ENCODE measurements around the gene TNIK.
A peak's percentile ranks its signal among the peaks of the same experiment; 100 is the strongest.

TNIK gene

DNA sequence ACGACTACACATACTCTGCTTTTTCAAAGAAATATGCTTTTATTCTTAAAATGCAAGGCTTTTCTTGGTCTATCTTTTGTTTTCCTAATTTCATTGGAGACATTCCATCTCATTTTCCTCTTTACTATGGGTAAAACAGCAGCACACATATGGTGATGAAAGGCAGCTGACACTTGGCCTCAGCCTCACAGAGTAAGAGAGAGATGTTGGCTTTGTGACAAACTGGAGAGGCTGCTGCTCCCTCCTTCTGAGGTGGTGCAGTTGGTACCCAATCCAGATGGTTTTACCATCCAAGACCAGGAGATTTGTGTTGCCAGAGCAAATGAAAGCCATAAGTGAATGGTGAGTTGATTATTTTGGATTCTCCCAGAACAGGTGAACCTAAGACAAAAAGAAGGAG, 420.5 kb downstream of the TNIK start:
- Histone ChIP-seq H3K9me3 (ENCODE audit: control insufficient read depth, insufficient read depth, low read length) (no peaks in the 10 kb centered on the region), H3K9ac (ENCODE audit: low read depth, low read length) (no peak overlapping the region), H3K36me3 (ENCODE audit: insufficient read depth, low read length) (no peaks in the 10 kb centered on the region), H3K4me1 (ENCODE audit: insufficient read depth, low read length) (0 out of 2 replicates have a peak, but pooled peaks cover 6% of the 10 kb centered on the region)

- 0 out of 2 replicates have a peak, but pooled peaks cover 6% of the 10 kb centered on the region for H3K4me1 ChIP-seq (ENCODE audit: insufficient read depth, low read length)
- no peaks in the 10 kb centered on the region for H3K36me3 ChIP-seq (ENCODE audit: insufficient read depth, low read length)
- H3K9ac ChIP-seq (ENCODE audit: low read depth, low read length), result no peak overlapping the region
- no peaks in the 10 kb centered on the region for H3K9me3 ChIP-seq (ENCODE audit: control insufficient read depth, insufficient read depth, low read length)
Measured at GRCh38 chr3:171038342-171038741, 421.9 kb downstream of the TNIK start.

DNA sequence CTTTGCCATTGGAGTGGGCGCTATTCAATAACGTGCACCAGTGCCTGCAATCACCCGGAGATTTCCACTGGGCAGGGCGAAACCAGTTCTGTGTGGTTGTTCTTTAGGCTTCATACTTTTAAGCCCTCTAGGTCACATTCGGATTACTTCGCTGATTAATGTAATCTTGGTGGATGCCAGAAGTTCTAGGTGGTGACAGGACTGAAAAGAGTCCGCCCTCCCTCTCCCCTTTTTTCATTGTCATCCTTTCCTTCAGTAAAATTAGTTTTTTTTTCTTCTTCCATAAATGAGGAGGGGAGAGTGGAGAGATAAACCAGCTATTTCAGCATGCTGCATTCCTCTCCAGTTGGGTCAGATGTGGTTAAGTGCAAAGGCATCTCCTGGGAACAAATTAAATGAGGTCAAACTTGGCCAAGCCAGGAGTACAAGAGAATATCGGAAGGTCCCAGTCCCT, 431.4 kb downstream of the TNIK start:
- no peaks in the 10 kb centered on the region for H3K4me1 ChIP-seq (ENCODE audit: insufficient read depth, low read length)
- no peaks in the 10 kb centered on the region for H3K9me3 ChIP-seq (ENCODE audit: control insufficient read depth, insufficient read depth, low read length)
- H3K36me3 ChIP-seq (ENCODE audit: insufficient read depth, low read length), result no peaks in the 10 kb centered on the region
- H3K9ac ChIP-seq (ENCODE audit: low read depth, low read length), result peak overlapping the region; percentile 48; the same call in 1 of the 2 replicates

GRCh38 chr3:171028025-171028778, 432.0 kb downstream of the TNIK start:
- H3K36me3 ChIP-seq (ENCODE audit: insufficient read depth, low read length), result no peaks in the 10 kb centered on the region
- peak overlapping the region; percentile 48; the same call in 1 of the 2 replicates for H3K9ac ChIP-seq (ENCODE audit: low read depth, low read length)
- H3K4me1 ChIP-seq (ENCODE audit: insufficient read depth, low read length), result no peaks in the 10 kb centered on the region

DNA sequence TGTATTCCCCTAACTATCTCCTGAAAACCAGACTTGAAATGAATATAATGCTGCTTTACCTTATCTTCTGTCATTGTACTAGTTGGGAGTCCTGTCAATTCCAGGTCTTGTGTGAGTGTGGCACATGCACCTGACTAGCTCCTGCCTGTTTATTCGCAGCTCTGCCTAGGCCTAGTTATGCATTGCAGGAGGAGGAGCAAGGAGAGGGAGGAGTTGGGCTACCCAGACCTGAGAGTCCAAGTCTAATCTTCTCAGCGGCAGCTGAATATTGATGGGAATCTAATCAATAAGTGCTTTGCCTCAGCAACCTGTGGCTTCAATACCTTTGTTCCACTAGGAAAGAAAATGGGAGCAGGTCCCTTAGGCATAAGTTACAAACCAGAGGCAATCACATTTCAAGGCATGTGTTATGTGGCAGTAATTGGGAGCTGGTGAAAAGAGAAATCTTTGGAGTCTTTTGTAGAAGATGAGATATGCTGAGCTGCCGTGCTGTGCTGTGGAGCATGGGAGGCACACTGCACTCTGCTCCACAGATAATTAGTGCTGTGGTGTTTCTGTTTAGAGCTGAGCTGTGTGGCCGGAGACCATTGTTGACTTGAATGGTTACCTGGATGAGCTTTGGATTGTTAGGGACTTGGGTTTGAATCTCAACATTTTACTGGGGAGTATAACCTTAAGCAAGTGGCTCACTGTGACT, 433.5 kb downstream of the TNIK start, which contains the start of gene SLC2A2:
Gene SLC2A2 (minus strand): TSS at position 124 of the 697 bp plus-strand sequence. CDS start 50 bp downstream, at position 74.
- no peaks in the 10 kb centered on the region for H3K36me3 ChIP-seq (ENCODE audit: insufficient read depth, low read length)
- no peaks in the 10 kb centered on the region for H3K9me3 ChIP-seq (ENCODE audit: control insufficient read depth, insufficient read depth, low read length)
- no peak within 1 kb of the TSS for H3K9ac ChIP-seq (ENCODE audit: low read depth, low read length)
- no peaks in the 10 kb centered on the region for H3K4me1 ChIP-seq (ENCODE audit: insufficient read depth, low read length)

More at GRCh38 chr3:171028025-171028778, 432.0 kb downstream of the TNIK start:
- no peaks in the 10 kb centered on the region for H3K9me3 ChIP-seq (ENCODE audit: control insufficient read depth, insufficient read depth, low read length)

- no peak overlapping the region for H3K9ac ChIP-seq (ENCODE audit: low read depth, low read length)
- no peaks in the 10 kb centered on the region for H3K36me3 ChIP-seq (ENCODE audit: insufficient read depth, low read length)
- H3K9me3 ChIP-seq (ENCODE audit: control insufficient read depth, insufficient read depth, low read length), result no peaks in the 10 kb centered on the region
- no peaks in the 10 kb centered on the region for H3K4me1 ChIP-seq (ENCODE audit: insufficient read depth, low read length)
Measured at GRCh38 chr3:171023566-171023965, 436.6 kb downstream of the TNIK start.

- no peaks in the 10 kb centered on the region for H3K36me3 ChIP-seq (ENCODE audit: insufficient read depth, low read length)
- H3K9me3 ChIP-seq (ENCODE audit: control insufficient read depth, insufficient read depth, low read length), result no peaks in the 10 kb centered on the region
- H3K4me1 ChIP-seq (ENCODE audit: insufficient read depth, low read length), result no peaks in the 10 kb centered on the region
- no peak overlapping the region for H3K9ac ChIP-seq (ENCODE audit: low read depth, low read length)
Measured at GRCh38 chr3:171021377-171021776, 438.8 kb downstream of the TNIK start.

- Histone ChIP-seq H3K9me3 (ENCODE audit: control insufficient read depth, insufficient read depth, low read length) (no peaks in the 10 kb centered on the region), H3K4me1 (ENCODE audit: insufficient read depth, low read length) (no peaks in the 10 kb centered on the region), H3K36me3 (ENCODE audit: insufficient read depth, low read length) (no peaks in the 10 kb centered on the region), H3K9ac (ENCODE audit: low read depth, low read length) (no peak overlapping the region)
Measured at GRCh38 chr3:171018156-171018935, 441.9 kb downstream of the TNIK start.

DNA sequence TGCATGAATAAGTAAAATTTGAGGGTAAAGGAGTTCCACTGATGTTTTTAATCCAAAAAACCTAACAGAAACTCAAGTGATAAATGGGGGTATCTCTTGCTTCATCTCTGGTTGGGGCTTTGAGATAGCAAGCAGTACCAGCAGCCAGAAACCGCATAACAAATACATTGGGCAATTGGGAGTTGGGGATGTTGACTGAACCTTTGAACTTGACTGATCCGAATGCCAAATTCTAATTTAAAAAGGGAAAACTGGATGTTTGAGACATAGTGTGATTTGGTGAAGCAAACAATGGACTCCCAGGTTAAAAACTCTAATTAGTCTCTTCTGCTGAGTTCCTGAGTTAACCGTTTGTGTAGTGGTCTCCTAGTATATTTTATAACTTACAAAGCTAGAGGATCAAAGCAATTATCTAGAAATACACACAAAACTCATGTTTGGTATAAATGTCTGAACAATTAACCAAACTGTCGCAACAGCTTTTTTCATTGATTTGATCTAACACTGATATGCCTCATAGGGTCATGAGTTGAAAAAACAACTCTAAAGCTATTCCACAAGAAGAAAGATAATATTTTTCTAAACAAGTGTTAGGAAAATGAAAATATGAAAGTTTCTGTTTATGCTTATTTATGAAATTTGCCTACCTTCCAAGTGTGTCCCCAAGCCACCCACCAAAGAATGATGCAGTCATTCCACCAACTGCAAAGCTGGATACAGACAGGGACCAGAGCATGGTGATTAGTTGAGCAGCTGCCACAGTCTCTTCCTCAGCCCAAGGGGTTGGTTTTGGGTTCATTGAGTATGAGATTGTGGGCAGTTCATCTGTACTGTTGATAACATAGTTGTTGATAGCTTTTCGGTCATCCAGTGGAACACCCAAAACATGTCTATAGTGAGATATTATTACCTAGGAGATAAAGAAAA, 446.1 kb downstream of the TNIK start:
- Histone ChIP-seq H3K9me3 (ENCODE audit: control insufficient read depth, insufficient read depth, low read length) (no peaks in the 10 kb centered on the region), H3K36me3 (ENCODE audit: insufficient read depth, low read length) (no peaks in the 10 kb centered on the region), H3K9ac (ENCODE audit: low read depth, low read length) (no peak overlapping the region), H3K4me1 (ENCODE audit: insufficient read depth, low read length) (no peaks in the 10 kb centered on the region)

GRCh38 chr3:171011873-171012336, 448.3 kb downstream of the TNIK start:
- Histone ChIP-seq H3K4me1 (ENCODE audit: insufficient read depth, low read length) (no peaks in the 10 kb centered on the region), H3K36me3 (ENCODE audit: insufficient read depth, low read length) (no peaks in the 10 kb centered on the region), H3K9me3 (ENCODE audit: control insufficient read depth, insufficient read depth, low read length) (no peaks in the 10 kb centered on the region), H3K9ac (ENCODE audit: low read depth, low read length) (no peak overlapping the region)
